Body of pancreas (tissue), 4 donors: ENCODE data around the gene MAD1L1.

ENCODE experiments used
- CTCF ChIP-seq, 7 experiments: fragments of 450-650 bp in 4 of 7; fragments of 200-600 bp in 3 of 7; sonication (generic) in 3 of 7; IDR thresholded peaks; one replicate each; pipeline ENCODE4 v1.5.1; 2016 to 2019; ENCODE audit warnings: antibody characterized with exemption in 7 of 7
- POLR2A ChIP-seq, 3 donors: fragments of 450-650 bp; IDR thresholded peaks; one replicate each; pipeline ENCODE4 v1.6.1; 2016; ENCODE audit warnings: antibody characterized with exemption in 3 of 3, mild to moderate bottlenecking in 2 of 3

GRCh38 chr7:2154831-2155230 lies 77.9 kb downstream of the MAD1L1 start:
- no peak for TF ChIP-seq CTCF (IDR thresholded peaks at IDR 0.05)
- TF ChIP-seq POLR2A (IDR thresholded peaks at IDR 0.05): no peak
